BJ (cell line): ENCODE data around the gene OPRM1. TPM values are rescaled to one million over a fixed set of nuclear protein-coding genes. Genes with fewer than 3 reads are reported as not detected.

Experiments used
- CTCF ChIA-PET: fragments of 350-600 bp; formaldehyde crosslinking; extraction: SDS; loops from one replicate; lab custom pipeline; 2021; ENCODE audit warnings: antibody characterized with exemption, inconsistent platforms; lab: Yijun Ruan, JAX
- POLR2A ChIA-PET: fragments of 300-600 bp; sonication (Branson Sonifier 250); formaldehyde crosslinking; extraction: SDS; loops from one replicate; lab custom pipeline; 2021; ENCODE audit warnings: antibody characterized with exemption; lab: Charles Lee
- DNase-seq: peaks from one replicate; pipeline ENCODE4 v3.0.0-alpha.2; 2011; ENCODE audit warnings: low read depth
- H3K27me3 ChIP-seq: 2 replicates; pipeline ENCODE4 v1.6.0; 2011; ENCODE audit warnings: low read length; ENCODE audit not compliant: control insufficient read depth, insufficient read depth
- H3K36me3 ChIP-seq: 2 replicates; pipeline ENCODE4 v1.5.1; 2011; ENCODE audit warnings: low read length; ENCODE audit not compliant: control insufficient read depth, insufficient read depth
- H3K4me3 ChIP-seq: 2 replicates; pipeline ENCODE4 v1.5.1; 2011; ENCODE audit warnings: low read depth, mild to moderate bottlenecking, control low read depth, low read length
- CTCF ChIP-seq: IDR thresholded peaks from 2 replicates; pipeline ENCODE4 v1.5.1; 2011; ENCODE audit warnings: low read depth, mild to moderate bottlenecking, control low read depth, inconsistent platforms, low read length, moderate library complexity; ENCODE audit not compliant: insufficient read depth
- polyA plus RNA-seq: library from polyadenylated mRNA; depleted of rRNA; stranded (reverse); fragments of >200 nt; gene quantifications from 2 replicates; pipeline ENCODE4 v1.2.3, GENCODE V29; 2011

OPRM1 gene
- polyA plus RNA-seq, 1 experiment, result not detected

GRCh38 chr6:154228521-154228905 is 189.5 kb downstream of the OPRM1 start:
- no peaks in the 10 kb centered on the region for H3K27me3 ChIP-seq
- DNase-seq, result no peak
- ChIA-PET POLR2A (no interaction called here), CTCF (no interaction called here)
- H3K36me3 ChIP-seq, result no peaks in the 10 kb centered on the region
- H3K4me3 ChIP-seq, result no peak overlapping the region
- no peak for TF ChIP-seq CTCF

GRCh38 chr6:154229786-154230185 is 190.7 kb downstream of the OPRM1 start:
- DNase-seq, result no peak
- POLR2A ChIA-PET, result no interaction called here
- no peak overlapping the region for H3K4me3 ChIP-seq
- H3K36me3 ChIP-seq, result no peaks in the 10 kb centered on the region
- no peak for TF ChIP-seq CTCF
- CTCF ChIA-PET, result no interaction called here
- no peaks in the 10 kb centered on the region for H3K27me3 ChIP-seq

- POLR2A ChIA-PET, result no interaction called here
Observed at GRCh38 chr6:154230393-154230792, 191.4 kb downstream of the OPRM1 start.

GRCh38 chr6:154230910-154231595 is 192.0 kb downstream of the OPRM1 start:
- Histone ChIP-seq H3K4me3 (no peak overlapping the region), H3K27me3 (no peaks in the 10 kb centered on the region), H3K36me3 (no peaks in the 10 kb centered on the region)
- ChIA-PET POLR2A (no interaction called here), CTCF (no interaction called here)
- no peak for TF ChIP-seq CTCF
- no peak for DNase-seq

More at GRCh38 chr6:154230393-154230792, 191.4 kb downstream of the OPRM1 start:
- no peak for TF ChIP-seq CTCF
- no peak for DNase-seq
- CTCF ChIA-PET, result no interaction called here
- Histone ChIP-seq H3K27me3 (no peaks in the 10 kb centered on the region), H3K4me3 (no peak overlapping the region), H3K36me3 (no peaks in the 10 kb centered on the region)

- TF ChIP-seq CTCF, result no peak
Observed at GRCh38 chr6:154232013-154232910, 193.2 kb downstream of the OPRM1 start.

More at GRCh38 chr6:154232013-154232910, 193.2 kb downstream of the OPRM1 start:
- ChIA-PET CTCF (interaction anchor here (0.6 kb wide), 2 partner anchors 28 to 99 kb away, joined by 3 to 4 read pairs; no protein-coding TSS in a partner anchor), POLR2A (no interaction called here)
- Histone ChIP-seq H3K36me3 (no peaks in the 10 kb centered on the region), H3K4me3 (no peak overlapping the region), H3K27me3 (no peaks in the 10 kb centered on the region)
- DNase-seq, result no peak
